T-cell (primary cell): ENCODE results near the gene SUPT3H. TPM values are rescaled to one million over a fixed set of nuclear protein-coding genes. Genes with fewer than 3 reads are reported as not detected.

Experiments used
- ATAC-seq, 4 experiments: fragments of 200-7000 bp in 3 of 4; fragments of 150-1000 bp in 1 of 4; cut with Tn5 transposase; replicated peaks in 1 of 4; 1 replicate in 3 of 4; 2 replicates in 1 of 4; pipeline ENCODE4 v1.10.0; 2021; ENCODE audit warnings: moderate library complexity in 3 of 4, mild to moderate bottlenecking in 2 of 4, moderate number of reproducible peaks in 1 of 4
- CTCF ChIA-PET, 2 donors: fragments of 300-600 bp; sonication (Branson Sonifier 250); formaldehyde crosslinking; loops; one replicate each; lab custom pipeline; 2022; ENCODE audit warnings: antibody characterized with exemption in 2 of 2; lab: Charles Lee
- POLR2A ChIA-PET, 2 donors: fragments of 300-600 bp; sonication (Branson Sonifier 250); formaldehyde crosslinking; loops; one replicate each; lab custom pipeline; 2022; ENCODE audit warnings: antibody characterized with exemption in 2 of 2; lab: Charles Lee
- DNase-seq, 35 experiments: peaks; one replicate each; pipeline versions ENCODE4 v3.0.0 to v3.0.0-alpha.2; 2013 to 2023
- H3K27ac ChIP-seq: one replicate; pipeline ENCODE4 v1.5.1; 2013; ENCODE audit warnings: low read length
- H3K27me3 ChIP-seq, 2 experiments: replicated peaks in 1 of 2; 1 replicate in 1 of 2; 2 replicates in 1 of 2; pipeline versions ENCODE4 v1.6.1 to v1.7.0; 2013; ENCODE audit warnings: low read length in 1 of 2, mixed read lengths in 1 of 2; ENCODE audit not compliant: control insufficient read depth in 2 of 2, insufficient read depth in 2 of 2; ENCODE audit errors: extremely low read depth in 1 of 2
- H3K36me3 ChIP-seq, 2 donors: 1 replicate in 1 of 2; 2 replicates in 1 of 2; pipeline versions ENCODE4 v1.6.1 to v1.7.0; 2013; ENCODE audit warnings: low read length in 1 of 2; ENCODE audit not compliant: control insufficient read depth in 2 of 2, insufficient read depth in 1 of 2; ENCODE audit errors: extremely low read depth in 1 of 2
- H3K4me1 ChIP-seq, 2 experiments: 1 replicate in 1 of 2; 2 replicates in 1 of 2; pipeline versions ENCODE4 v1.6.1 to v1.7.0; 2013; ENCODE audit warnings: low read length in 2 of 2, mixed read lengths in 1 of 2; ENCODE audit not compliant: insufficient read depth in 2 of 2, control insufficient read depth in 1 of 2; ENCODE audit errors: extremely low read depth in 1 of 2
- H3K4me3 ChIP-seq, 2 donors: 1 replicate in 1 of 2; 2 replicates in 1 of 2; pipeline versions ENCODE4 v1.5.1 to v1.7.0; 2013; ENCODE audit warnings: mild to moderate bottlenecking in 2 of 2, low read length in 1 of 2, moderate library complexity in 1 of 2; ENCODE audit not compliant: control insufficient read depth in 1 of 2; ENCODE audit errors: extremely low read depth in 1 of 2
- H3K9me3 ChIP-seq: 2 replicates; pipeline ENCODE4 v1.7.0; 2013
- H3K27ac Mint-ChIP-seq, 2 donors: one replicate each; pipeline ENCODE4 v1.8.0; 2020 to 2021; ENCODE audit warnings: mild to moderate bottlenecking in 2 of 2, mixed read lengths in 2 of 2
- H3K27me3 Mint-ChIP-seq, 2 donors: one replicate each; pipeline ENCODE4 v1.8.0; 2021 to 2022; ENCODE audit warnings: mixed read lengths in 2 of 2
- H3K36me3 Mint-ChIP-seq: one replicate; pipeline ENCODE4 v1.8.0; 2021; ENCODE audit warnings: mixed read lengths
- H3K4me1 Mint-ChIP-seq, 3 donors: one replicate each; pipeline ENCODE4 v1.8.0; 2020 to 2022; ENCODE audit warnings: mixed read lengths in 3 of 3, mild to moderate bottlenecking in 1 of 3
- H3K4me3 Mint-ChIP-seq, 3 donors: one replicate each; pipeline ENCODE4 v1.8.0; 2020 to 2022; ENCODE audit warnings: mild to moderate bottlenecking in 3 of 3, mixed read lengths in 3 of 3, moderate library complexity in 3 of 3
- H3K9me3 Mint-ChIP-seq, 3 donors: one replicate each; pipeline ENCODE4 v1.8.0; 2020 to 2022; ENCODE audit warnings: mixed read lengths in 3 of 3
- WGBS: methylation state at CpG from one replicate; pipeline ENCODE4 v1.1.5; 2013; ENCODE audit warnings: missing lambda C conversion rate; ENCODE audit not compliant: insufficient coverage; 5-methylcytosine and 5-hydroxymethylcytosine counted together
- total RNA-seq, 35 experiments: library from RNA in 6 of 35; stranded (reverse) in 6 of 35; fragments of 120-200 nt in 1 of 35; gene quantifications; one replicate each; pipeline versions ENCODE4 v1.2.1 to v1.2.4 and lab custom pipeline; 2013 to 2026

The SUPT3H gene
- total RNA-seq, 5 donors from 2014 or later (not counting 1 experiment from before 2014, with no cell fraction given), result 9.3 to 12.9 (median 10.7) TPM

DNA sequence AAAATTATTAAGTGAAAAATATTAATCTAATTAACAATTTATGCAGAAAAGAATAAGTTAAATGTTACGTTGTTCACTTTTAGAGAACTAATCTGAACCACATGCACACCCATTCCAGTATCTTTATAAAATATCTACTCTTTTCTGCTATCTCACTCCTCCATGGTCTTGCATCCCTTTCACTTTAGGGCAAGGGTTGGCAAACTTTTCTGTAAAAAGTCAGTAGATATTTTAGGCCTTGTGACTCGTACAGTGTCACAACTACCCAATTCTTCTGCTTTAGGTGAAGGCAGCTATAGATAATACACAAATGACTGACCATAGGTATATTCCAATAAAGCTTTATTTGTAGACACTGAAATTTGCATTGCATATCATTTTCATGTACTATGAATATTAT, 39.7 kb upstream of the SUPT3H start:
- POLR2A ChIA-PET, result no interaction called here
- CTCF ChIA-PET, result interaction anchor here in 1 of 2 donors (0.9 kb wide), 1 partner anchor 762 kb away, joined by 4 read pairs; no protein-coding TSS in a partner anchor
- peaks cover 24 to 25% of the 10 kb centered on the region in 2 donors for H3K27me3 Mint-ChIP-seq
- H3K9me3 Mint-ChIP-seq, result no peaks in the 10 kb centered on the region
- Histone ChIP-seq H3K4me1 (peaks cover 15 to 24% of the 10 kb centered on the region in 2 experiments), H3K27me3 (peaks cover 0 to 22% of the 10 kb centered on the region in 2 experiments), H3K27ac (no peak overlapping the region), H3K9me3 (no peaks in the 10 kb centered on the region), H3K36me3 (no peaks in the 10 kb centered on the region), H3K4me3 (no peak overlapping the region)
- H3K4me3 Mint-ChIP-seq, result no peak overlapping the region
- no CpG with 5 or more reads among the region's 2 CpGs for WGBS
- no peak overlapping the region for H3K27ac Mint-ChIP-seq
- ATAC-seq, result no peak
- H3K4me1 Mint-ChIP-seq, result peaks cover 26 to 32% (median 27%) of the 10 kb centered on the region in 3 donors
- H3K36me3 Mint-ChIP-seq, result no peaks in the 10 kb centered on the region
- DNase-seq, result no peak

DNA sequence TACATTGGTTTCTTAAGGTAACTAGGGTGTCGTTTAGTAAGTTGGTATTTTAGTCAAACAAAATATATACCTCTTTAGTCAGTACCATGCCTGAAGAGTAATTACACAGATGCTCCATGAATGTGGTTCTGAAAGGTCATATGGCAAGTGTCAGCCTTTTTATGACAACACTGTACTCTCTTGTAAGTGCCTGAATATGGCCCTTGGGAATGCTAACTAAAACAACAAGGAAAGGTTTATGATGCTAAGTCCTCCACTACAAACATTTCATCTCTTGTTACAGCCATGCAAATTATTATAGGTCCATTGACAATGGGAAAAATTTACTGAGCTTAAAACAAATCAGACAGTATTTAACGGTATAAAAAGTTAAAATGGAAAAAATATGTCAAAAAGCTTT, 39.0 kb upstream of the SUPT3H start:
- Histone ChIP-seq H3K36me3 (no peaks in the 10 kb centered on the region), H3K9me3 (no peaks in the 10 kb centered on the region), H3K27me3 (peaks cover 0 to 18% of the 10 kb centered on the region in 2 experiments), H3K27ac (no peak overlapping the region), H3K4me3 (no peak overlapping the region), H3K4me1 (peaks cover 15 to 24% of the 10 kb centered on the region in 2 experiments)
- ChIA-PET CTCF (interaction anchor here in 1 of 2 donors (0.9 kb wide), 1 partner anchor 761 kb away, joined by 4 read pairs; no protein-coding TSS in a partner anchor), POLR2A (no interaction called here)
- Mint-ChIP-seq H3K4me1 (peaks cover 24 to 29% (median 26%) of the 10 kb centered on the region in 3 donors), H3K27ac (no peak overlapping the region), H3K9me3 (no peaks in the 10 kb centered on the region), H3K36me3 (no peaks in the 10 kb centered on the region), H3K4me3 (no peak overlapping the region), H3K27me3 (peaks cover 24 to 25% of the 10 kb centered on the region in 2 donors)
- DNase-seq, result no peak
- ATAC-seq, result no peak
- no CpG with 5 or more reads among the region's 2 CpGs for WGBS

DNA sequence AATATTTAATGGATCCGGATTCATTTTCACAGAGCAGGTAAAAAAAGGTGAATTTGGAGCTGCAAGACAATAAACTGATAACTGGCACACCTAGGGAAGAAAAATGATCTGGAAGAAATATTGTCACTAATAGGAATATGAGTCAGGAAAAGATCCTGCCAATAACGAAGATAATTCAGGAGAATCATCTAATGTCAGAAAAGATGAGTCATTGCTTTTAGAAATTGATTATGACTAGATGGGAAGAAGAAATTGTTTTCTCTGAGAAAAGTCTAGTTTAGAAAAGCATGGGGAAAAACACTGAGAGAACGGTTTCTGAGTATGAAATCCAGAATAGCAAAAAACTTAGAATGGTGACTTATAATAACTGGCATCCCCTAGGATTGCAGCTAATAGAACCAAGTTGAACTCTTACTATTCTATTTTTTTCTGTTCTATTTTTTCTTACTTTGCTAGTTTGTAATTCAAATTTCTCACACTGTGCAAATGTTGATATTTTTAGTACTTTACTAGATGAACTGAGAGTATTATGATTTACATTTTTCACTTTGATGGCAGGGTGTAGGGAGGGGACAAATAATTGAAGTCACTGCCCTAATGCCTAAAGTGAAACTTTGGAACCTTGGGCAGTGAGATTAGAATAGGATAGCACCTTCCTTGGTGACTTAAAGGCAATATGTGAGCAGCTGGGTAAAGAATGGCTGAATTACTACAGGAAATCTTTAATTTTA, 38.2 kb upstream of the SUPT3H start:
- Histone ChIP-seq H3K4me1 (peaks cover 11 to 18% of the 10 kb centered on the region in 2 experiments), H3K27me3 (peaks cover 0 to 13% of the 10 kb centered on the region in 2 experiments), H3K27ac (no peak overlapping the region), H3K36me3 (no peaks in the 10 kb centered on the region), H3K9me3 (no peaks in the 10 kb centered on the region), H3K4me3 (no peak overlapping the region)
- 100% methylated on average over 1 of the region's 3 CpGs for WGBS
- DNase-seq (no peak), ATAC-seq (no peak)
- Mint-ChIP-seq H3K4me1 (peaks cover 19 to 23% (median 19%) of the 10 kb centered on the region in 3 donors), H3K36me3 (no peaks in the 10 kb centered on the region), H3K27me3 (peaks cover 19 to 20% of the 10 kb centered on the region in 2 donors), H3K27ac (no peak overlapping the region), H3K4me3 (no peak overlapping the region), H3K9me3 (no peaks in the 10 kb centered on the region)
- CTCF ChIA-PET, result no interaction called here
- POLR2A ChIA-PET, result interaction anchor here in 1 of 2 donors (0.6 kb wide), 1 partner anchor 173 kb away, joined by 3 read pairs; no protein-coding TSS in a partner anchor

DNA sequence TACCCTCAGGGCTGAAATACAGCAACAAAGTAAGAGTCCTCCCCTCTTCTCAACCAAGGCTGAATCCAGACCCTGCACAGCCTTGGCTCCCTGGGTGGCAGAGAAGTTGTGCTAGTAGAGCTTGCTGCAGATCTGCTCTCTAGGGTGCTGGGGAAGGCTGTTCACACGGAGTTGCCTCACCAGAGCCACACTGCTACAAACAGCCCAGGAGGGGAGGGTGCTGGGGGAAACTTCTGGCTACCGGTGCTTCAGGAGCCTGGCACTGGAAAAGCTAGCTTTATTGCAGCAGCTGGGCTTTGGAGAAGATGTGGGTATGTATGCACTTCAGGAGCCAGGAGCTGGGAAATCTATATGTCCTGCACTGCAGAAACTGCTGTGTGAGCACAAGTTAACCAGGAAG, 37.6 kb upstream of the SUPT3H start:
- H3K4me3 Mint-ChIP-seq, result no peak overlapping the region
- H3K36me3 ChIP-seq, result no peaks in the 10 kb centered on the region
- no peaks in the 10 kb centered on the region for H3K9me3 Mint-ChIP-seq
- DNase-seq (no peak), ATAC-seq (no peak)
- ChIA-PET POLR2A (no interaction called here), CTCF (no interaction called here)
- H3K4me3 ChIP-seq, result no peak overlapping the region
- peaks cover 12 to 17% (median 13%) of the 10 kb centered on the region in 3 donors for H3K4me1 Mint-ChIP-seq
- H3K27ac Mint-ChIP-seq, result no peak overlapping the region
- 80% methylated on average over 1 of the region's 2 CpGs for WGBS
- no peaks in the 10 kb centered on the region for H3K36me3 Mint-ChIP-seq
- H3K9me3 ChIP-seq, result no peaks in the 10 kb centered on the region
- peaks cover 4 to 11% of the 10 kb centered on the region in 2 experiments for H3K4me1 ChIP-seq
- peaks cover 14 to 15% of the 10 kb centered on the region in 2 donors for H3K27me3 Mint-ChIP-seq
- H3K27me3 ChIP-seq, result peaks cover 0 to 13% of the 10 kb centered on the region in 2 experiments
- H3K27ac ChIP-seq, result no peak overlapping the region

DNA sequence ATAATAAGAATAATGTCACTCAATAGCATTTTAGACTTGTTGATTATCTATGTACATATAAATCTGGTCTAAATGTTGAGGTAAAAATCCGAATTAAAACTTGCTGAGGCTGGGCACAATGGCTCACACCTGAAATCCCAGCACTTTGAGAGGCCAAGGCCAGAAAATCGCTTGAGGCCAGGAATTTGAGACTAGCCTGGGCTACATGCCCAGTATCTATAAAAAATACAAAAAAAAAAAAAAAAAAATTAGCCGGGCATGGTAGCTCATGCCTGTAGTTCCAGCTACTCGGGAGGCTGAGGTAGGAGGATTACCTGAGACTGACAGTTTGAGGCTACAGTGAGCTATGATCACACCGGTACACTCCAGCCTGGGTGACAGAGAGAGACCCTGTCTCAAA, 34.2 kb upstream of the SUPT3H start:
- ChIA-PET POLR2A (no interaction called here), CTCF (no interaction called here)
- WGBS, result 100% methylated on average over 1 of the region's 5 CpGs
- Histone ChIP-seq H3K4me3 (no peak overlapping the region), H3K27ac (no peak overlapping the region), H3K36me3 (no peaks in the 10 kb centered on the region), H3K4me1 (no peaks in the 10 kb centered on the region), H3K9me3 (no peaks in the 10 kb centered on the region), H3K27me3 (peaks cover 0 to 3% of the 10 kb centered on the region in 2 experiments)
- H3K36me3 Mint-ChIP-seq, result no peaks in the 10 kb centered on the region
- ATAC-seq (no peak), DNase-seq (no peak)
- peaks cover 5 to 9% of the 10 kb centered on the region in 2 donors for H3K27me3 Mint-ChIP-seq
- peaks cover 0 to 4% (median 0%) of the 10 kb centered on the region in 3 donors for H3K4me1 Mint-ChIP-seq
- H3K9me3 Mint-ChIP-seq, result no peaks in the 10 kb centered on the region
- H3K4me3 Mint-ChIP-seq, result no peak overlapping the region
- no peak overlapping the region for H3K27ac Mint-ChIP-seq

DNA sequence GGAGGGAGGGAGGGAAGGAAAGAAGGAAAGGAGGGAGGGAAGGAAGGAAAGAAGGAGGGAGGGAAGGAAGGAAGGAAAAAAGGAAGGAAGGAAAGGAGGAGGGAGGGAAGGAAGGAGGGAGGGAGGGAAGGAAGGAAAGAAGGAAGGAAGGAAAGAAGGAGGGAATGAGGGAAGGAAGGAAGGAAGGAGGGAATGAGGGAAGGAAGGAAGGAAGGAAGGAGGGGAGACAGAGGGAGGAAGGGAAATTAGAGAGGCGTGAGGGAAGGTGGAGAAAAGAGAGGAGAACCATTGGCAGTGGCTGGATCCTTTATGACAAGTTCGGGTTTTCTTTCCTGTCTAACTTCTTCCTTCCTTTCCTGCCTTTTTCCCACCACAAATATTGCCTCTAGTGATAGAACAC, 22.3 kb upstream of the SUPT3H start:
- H3K27me3 Mint-ChIP-seq, result peaks cover 7 to 15% of the 10 kb centered on the region in 2 donors
- ATAC-seq (no peak), DNase-seq (no peak)
- H3K27ac Mint-ChIP-seq, result no peak overlapping the region
- no peak overlapping the region for H3K4me3 Mint-ChIP-seq
- ChIA-PET CTCF (no interaction called here), POLR2A (no interaction called here)
- H3K36me3 Mint-ChIP-seq, result no peaks in the 10 kb centered on the region
- H3K4me1 Mint-ChIP-seq, result peaks cover 0 to 6% (median 5%) of the 10 kb centered on the region in 3 donors
- H3K4me1 ChIP-seq, result no peaks in the 10 kb centered on the region
- H3K27me3 ChIP-seq, result no peaks in the 10 kb centered on the region
- H3K4me3 ChIP-seq, result no peak overlapping the region
- WGBS, result no CpG with 5 or more reads among the region's 2 CpGs
- no peaks in the 10 kb centered on the region for H3K9me3 ChIP-seq
- no peaks in the 10 kb centered on the region for H3K9me3 Mint-ChIP-seq
- no peaks in the 10 kb centered on the region for H3K36me3 ChIP-seq
- no peak overlapping the region for H3K27ac ChIP-seq
